ENCODE measurements around the gene PGS1. TPM values are rescaled to one million over a fixed set of nuclear protein-coding genes. Genes with fewer than 3 reads are reported as not detected.

The PGS1 gene
- total RNA-seq, 4 donors from 2014 or later: 30.4 to 40.3 (median 39.9) TPM

GRCh38 chr17:78471635-78472034, 93.2 kb downstream of the PGS1 start:
- no peak overlapping the region for H3K4me3 ChIP-seq (ENCODE audit: low read depth, poor library complexity, severe bottlenecking)
- WGBS, 2 donors: 79 to 94% methylated on average over 12 of the region's 12 CpGs
- intact Hi-C loops (cut with DNase I; ENCODE audit: low total_unique reads): no loop called here

DNA sequence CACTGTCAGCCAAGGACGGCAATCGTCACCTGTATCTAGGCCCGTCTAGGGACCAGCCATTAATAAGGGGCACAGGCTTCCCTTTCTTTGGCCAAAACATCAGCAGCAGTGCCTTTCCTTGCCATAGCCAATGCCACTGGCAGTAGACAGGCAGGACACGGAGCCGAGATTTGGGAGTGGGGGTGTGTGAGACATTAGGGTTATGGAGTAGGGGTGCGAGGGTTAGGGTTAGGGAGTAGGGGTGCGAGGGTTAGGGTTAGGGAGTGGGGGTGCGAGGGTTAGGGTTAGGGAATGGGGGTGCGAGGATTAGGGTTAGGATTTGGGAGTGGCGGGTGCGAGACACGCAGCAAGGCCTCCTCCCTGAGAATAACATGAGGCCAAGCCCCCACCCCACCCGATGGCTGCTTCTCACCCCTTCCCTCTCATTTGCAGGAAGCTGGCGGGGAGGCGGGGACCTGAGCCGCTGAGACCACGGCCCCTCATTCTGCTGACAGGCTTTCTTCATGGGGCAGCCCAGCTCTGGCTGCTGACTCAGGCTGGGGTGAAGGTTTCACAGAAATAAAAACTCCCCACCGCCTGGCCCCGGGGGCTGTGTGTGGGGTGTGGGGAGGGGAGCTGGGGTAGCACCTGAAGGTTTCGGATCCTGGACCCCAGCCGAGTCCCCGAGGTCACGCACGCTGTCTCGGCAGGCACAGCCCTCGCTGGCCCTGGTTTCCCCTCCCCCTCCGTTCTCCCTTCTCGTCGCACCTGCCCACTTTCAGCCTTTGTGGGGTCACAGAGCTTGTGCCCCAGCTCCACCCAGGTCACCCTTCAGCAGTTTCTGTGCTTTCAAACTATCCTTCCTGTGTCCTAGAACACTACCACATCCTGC, 93.8 kb downstream of the PGS1 start:
- WGBS, 2 donors: 76 to 80% methylated on average over 29 of the region's 29 CpGs
- intact Hi-C loops (cut with DNase I; ENCODE audit: low total_unique reads): no loop called here
- TF ChIP-seq, protein P1, sequence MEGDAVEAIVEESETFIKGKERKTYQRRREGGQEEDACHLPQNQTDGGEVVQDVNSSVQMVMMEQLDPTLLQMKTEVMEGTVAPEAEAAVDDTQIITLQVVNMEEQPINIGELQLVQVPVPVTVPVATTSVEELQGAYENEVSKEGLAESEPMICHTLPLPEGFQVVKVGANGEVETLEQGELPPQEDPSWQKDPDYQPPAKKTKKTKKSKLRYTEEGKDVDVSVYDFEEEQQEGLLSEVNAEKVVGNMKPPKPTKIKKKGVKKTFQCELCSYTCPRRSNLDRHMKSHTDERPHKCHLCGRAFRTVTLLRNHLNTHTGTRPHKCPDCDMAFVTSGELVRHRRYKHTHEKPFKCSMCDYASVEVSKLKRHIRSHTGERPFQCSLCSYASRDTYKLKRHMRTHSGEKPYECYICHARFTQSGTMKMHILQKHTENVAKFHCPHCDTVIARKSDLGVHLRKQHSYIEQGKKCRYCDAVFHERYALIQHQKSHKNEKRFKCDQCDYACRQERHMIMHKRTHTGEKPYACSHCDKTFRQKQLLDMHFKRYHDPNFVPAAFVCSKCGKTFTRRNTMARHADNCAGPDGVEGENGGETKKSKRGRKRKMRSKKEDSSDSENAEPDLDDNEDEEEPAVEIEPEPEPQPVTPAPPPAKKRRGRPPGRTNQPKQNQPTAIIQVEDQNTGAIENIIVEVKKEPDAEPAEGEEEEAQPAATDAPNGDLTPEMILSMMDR (IDR thresholded peaks at IDR 0.05): no peak
- no peak for TF ChIP-seq POLR2A (IDR thresholded peaks at IDR 0.05)

More at GRCh38 chr17:78471635-78472034, 93.2 kb downstream of the PGS1 start:
- no peak for DNase-seq (ENCODE audit: low spot score in 2 of 2)
- TF ChIP-seq POLR2A (IDR thresholded peaks at IDR 0.05): no peak
- TF ChIP-seq, protein P1 (IDR thresholded peaks at IDR 0.05): no peak

DNA sequence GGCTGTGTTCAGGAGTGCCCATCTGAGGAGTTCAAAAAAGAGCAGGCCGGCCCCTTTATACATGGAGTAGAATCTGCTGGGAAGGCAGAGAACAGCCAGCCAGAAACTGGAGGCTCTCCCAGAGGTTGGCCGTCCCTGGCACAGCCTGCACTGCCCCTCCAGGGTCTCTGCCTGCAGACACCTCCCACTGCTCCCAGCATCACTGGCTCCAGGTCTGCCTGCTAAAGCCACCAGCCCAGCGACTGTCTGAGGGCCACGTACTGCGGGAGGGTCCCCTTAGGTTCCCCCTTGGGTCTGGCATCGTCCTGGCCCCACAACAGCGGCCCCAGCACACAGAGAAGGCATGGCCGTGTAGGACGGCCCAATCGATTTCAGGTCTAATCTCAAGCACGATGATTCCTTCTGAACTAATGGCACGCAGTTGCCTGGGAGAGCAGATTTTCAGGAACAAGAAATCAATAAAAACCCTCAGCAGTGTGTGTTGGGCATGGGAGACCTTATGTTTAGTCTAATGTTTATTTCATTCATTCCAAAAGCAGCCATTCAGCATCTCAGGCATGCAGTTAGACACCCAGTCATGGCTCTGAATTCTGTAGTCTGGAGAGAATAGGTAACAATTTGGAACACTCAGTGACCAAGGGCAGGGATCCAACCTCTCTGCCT, 95.6 kb downstream of the PGS1 start:
- no peak overlapping the region for H3K4me3 ChIP-seq (ENCODE audit: low read depth, poor library complexity, severe bottlenecking)
- TF ChIP-seq, protein P1 (IDR thresholded peaks at IDR 0.05): no peak
- no peak for TF ChIP-seq POLR2A (IDR thresholded peaks at IDR 0.05)
- WGBS, 2 donors: 79 to 94% methylated on average over 12 of the region's 12 CpGs
- DNase-seq (ENCODE audit: low spot score in 2 of 2): no peak
- intact Hi-C loops (cut with DNase I; ENCODE audit: low total_unique reads): no loop called here

More for the DNA sequence above, 93.8 kb downstream of the PGS1 start:
- no peak for DNase-seq (ENCODE audit: low spot score in 2 of 2)
- H3K4me3 ChIP-seq (ENCODE audit: low read depth, poor library complexity, severe bottlenecking): no peak overlapping the region

Other genes starting within 250 kb of the PGS1 start
- 10 to 100 TPM; 31.6 to 44.8 (median 39.0) TPM for gene TMC6, start 249.9 kb upstream of the PGS1 start, total RNA-seq
- 1 to 10 TPM; 1.5 to 2.7 (median 1.7) TPM for gene TMC8, start 247.9 kb upstream of the PGS1 start, total RNA-seq
- 1 to 10 TPM in 1 of 4 donors, under 1 TPM in 3; 0.42 to 1.6 (median 0.62) TPM for gene C17orf99, start 232.3 kb upstream of the PGS1 start, total RNA-seq
- gene SYNGR2, start 210.1 kb upstream of the PGS1 start, total RNA-seq: 100 to 1,000 TPM in 3 of 4 donors, 10 to 100 TPM in 1; 97.9 to 169 (median 144) TPM
- 1 to 10 TPM; 1.7 to 4.1 (median 2.9) TPM for gene TK1, start 191.6 kb upstream of the PGS1 start, total RNA-seq
- gene AFMID, start 191.3 kb upstream of the PGS1 start, total RNA-seq: 10 to 100 TPM; 41.4 to 77.7 (median 59.7) TPM
- 1 to 10 TPM; 1.8 to 6.7 (median 3.9) TPM for gene BIRC5, start 164.4 kb upstream of the PGS1 start, total RNA-seq
- not detected for gene TMEM235, start 147.0 kb upstream of the PGS1 start, total RNA-seq
- 10 to 100 TPM; 12.5 to 45.0 (median 13.0) TPM for gene SOCS3, start 18.6 kb upstream of the PGS1 start, total RNA-seq
- gene DNAH17, start 198.7 kb downstream of the PGS1 start, total RNA-seq: 10 to 100 TPM in 1 of 4 donors, 1 to 10 TPM in 2, under 1 TPM in 1; 0.89 to 15.4 (median 3.8) TPM